Ammon's horn (tissue), 1 donor: ENCODE data around the gene PARD6G.

Source experiments
- DNase-seq: peaks from one replicate; pipeline ENCODE4 v3.0.0-alpha.2; 2016; ENCODE audit warnings: low spot score

The PARD6G gene

GRCh38 chr18:80189531-80189865, 57.8 kb downstream of the PARD6G start:
- no peak for DNase-seq

DNA sequence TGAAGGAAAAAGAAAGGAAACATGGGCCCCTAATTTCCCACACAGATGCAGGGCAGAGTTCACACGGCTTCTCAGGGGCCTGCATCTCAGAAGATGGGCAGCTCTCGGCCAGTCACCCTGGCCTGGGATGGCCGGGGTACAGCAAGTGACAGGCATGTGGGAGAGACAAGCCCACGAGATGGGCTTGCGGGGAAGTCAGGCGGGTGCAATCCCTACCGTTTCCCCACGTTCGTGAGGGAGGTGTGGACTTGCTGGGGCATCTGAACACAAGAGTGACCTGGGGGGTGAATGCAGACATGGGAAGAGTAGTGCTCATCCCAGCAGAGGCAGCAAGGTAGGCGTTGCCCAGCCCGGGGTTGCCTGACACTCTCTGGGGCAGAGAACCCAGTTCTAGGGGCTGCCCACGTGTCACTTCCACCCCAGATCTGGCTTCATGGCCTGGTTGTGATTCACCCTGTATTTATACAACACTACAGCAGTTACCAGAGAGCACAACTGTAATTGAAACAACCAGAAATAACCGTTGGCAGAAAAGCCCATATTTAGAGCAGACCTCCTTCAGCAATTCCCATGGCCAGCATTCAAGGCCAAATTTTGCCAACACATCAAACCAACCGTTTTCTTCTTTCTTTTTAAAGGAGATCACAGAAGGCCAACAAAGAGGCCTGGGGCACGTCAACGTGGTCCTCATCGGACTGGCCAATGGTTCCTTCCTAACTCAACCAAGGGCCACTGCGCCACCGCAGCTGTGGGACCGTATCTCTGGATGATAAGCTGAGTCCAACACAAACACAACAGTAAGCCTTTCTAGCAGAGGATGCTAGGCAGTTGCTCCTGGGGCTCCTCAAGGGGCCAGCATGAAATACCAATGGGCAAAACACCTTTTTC, 58.4 kb downstream of the PARD6G start:
- DNase-seq, result no peak

GRCh38 chr18:80187956-80188642, 59.2 kb downstream of the PARD6G start:
- DNase-seq, result no peak

GRCh38 chr18:80185545-80185944, 61.8 kb downstream of the PARD6G start:
- DNase-seq, result no peak

DNA sequence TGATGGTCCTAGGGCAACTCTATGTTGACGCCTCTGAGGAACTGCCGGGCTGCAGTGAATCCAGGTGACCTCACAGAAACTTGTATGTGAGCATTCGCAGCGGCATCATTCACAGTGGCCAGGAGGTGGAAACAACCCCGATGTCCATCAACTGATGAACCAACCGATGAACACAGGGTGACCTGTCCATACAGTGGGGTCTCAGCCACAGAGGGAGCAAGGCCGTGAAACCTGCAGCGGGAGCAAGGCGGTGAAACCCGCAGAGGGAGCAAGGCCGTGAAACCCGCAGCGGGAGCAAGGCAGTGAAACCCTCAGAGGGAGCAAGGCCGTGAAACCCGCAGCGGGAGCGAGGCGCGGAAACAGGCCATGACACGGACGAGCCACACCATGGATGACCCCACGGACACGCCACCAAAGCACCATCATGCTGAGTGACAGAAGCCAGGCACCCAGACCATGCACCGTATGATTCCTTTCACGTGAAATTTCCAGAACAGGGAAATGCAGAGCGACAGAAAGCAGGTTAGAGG, 63.0 kb downstream of the PARD6G start:
- no peak for DNase-seq

DNA sequence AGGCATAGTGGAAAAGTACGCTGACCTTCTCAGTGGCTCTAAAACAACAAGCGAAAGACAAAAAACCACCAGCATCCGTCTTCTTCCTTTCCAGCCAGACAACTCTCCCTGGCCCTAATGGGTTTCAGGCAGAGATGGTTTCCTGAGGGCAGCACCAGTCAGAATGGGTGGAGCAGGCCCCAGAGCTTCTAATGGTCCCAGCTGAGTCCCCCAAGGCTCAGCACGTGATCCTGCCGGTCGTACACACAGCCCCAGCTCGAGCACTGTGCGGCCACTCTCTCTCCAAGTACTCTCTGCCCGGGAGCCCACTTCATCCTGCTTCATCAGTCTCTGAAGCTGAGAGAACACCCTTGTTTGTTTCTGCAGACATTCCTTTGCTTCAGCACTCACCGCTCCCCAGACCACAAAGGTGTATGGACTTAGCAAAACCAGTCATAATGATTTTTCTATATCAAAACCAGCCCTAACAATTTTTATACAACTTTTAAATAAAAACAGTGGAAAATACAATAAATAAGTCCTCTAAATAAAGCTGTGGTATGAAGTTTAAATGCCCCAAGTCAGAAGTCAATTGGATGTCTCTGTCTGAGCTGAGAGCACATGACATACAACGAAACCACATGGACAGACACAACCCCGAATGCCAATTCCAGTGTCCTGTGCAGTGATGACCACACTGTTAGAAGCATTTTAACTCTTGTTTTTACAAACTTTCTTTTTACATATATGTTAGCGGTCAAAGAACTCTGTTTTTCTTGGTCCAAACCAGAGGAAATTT, 63.9 kb downstream of the PARD6G start:
- DNase-seq, result no peak

GRCh38 chr18:80182855-80183254, 64.5 kb downstream of the PARD6G start:
- no peak for DNase-seq

GRCh38 chr18:80181642-80182461, 65.5 kb downstream of the PARD6G start:
- DNase-seq, result no peak

DNA sequence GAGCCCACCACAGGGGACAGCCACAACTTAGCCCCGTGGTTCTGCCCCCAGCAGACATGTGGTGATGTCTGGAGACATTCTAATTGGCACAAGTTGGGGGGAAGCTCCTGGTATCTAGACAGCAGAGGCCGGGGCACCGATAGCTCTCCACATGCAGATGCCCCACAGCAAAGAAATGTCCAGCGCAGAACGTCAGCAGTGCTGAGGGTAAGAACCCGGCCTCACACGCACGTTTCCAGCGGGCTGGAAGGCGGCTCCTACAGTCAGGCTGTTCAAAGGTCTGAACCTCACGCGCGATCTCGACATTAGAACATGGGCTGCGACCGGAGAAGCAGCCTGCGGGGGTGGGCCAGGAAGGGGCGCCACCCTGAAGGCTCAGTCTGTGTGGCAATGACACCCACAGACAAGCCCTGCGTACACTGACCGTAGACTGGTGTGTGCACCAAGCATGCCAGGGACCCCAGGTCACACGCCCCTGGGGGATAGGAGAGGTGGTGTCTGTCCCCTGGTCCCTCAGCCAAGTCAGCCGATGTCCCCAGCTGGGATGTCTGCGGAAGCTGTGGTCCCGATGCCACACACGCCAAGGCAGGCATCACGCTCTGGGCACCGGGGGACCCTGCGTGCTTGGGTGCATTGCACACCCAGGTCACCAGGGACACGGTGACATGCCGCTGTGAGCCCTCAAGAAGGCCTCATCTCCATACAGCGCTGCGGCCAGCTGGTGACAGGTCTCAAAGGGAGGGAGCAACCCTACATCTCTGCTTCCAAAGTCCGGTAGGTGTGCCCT, 66.3 kb downstream of the PARD6G start:
- DNase-seq, result no peak

DNA sequence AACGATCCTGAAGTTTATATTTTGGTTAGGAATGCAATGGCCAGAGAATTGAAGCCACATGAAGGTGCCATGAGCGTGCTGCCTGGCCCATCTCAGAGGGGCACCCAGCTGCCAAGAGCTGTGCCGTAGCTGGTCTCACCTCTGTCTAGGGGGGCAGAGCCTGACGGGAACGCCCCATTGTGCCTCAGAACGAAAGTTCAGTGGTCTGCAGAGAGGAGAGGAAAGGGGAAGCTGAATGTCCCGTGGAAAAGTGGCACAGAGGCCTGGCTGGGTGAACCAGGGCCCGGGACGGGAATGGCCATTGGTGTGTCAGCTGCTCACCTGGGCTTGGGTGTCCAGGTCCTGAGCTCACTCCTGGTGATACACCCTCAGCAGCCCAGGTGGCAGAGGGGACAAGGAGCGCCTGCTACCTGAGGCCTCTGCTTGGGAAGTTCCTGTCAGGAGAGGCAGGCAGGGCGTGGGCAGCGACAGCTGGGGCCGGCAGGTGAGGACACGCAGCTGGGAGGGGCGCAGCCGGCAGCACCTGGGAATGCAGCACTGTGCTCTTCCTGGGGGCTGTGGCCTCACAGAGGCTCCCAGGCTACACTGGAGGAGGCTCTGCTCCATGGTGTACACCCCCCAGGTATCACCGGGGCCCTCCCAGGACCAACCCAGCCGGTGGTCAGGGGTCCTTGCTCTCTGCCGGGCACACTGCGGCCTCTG, 67.3 kb downstream of the PARD6G start:
- no peak for DNase-seq

DNA sequence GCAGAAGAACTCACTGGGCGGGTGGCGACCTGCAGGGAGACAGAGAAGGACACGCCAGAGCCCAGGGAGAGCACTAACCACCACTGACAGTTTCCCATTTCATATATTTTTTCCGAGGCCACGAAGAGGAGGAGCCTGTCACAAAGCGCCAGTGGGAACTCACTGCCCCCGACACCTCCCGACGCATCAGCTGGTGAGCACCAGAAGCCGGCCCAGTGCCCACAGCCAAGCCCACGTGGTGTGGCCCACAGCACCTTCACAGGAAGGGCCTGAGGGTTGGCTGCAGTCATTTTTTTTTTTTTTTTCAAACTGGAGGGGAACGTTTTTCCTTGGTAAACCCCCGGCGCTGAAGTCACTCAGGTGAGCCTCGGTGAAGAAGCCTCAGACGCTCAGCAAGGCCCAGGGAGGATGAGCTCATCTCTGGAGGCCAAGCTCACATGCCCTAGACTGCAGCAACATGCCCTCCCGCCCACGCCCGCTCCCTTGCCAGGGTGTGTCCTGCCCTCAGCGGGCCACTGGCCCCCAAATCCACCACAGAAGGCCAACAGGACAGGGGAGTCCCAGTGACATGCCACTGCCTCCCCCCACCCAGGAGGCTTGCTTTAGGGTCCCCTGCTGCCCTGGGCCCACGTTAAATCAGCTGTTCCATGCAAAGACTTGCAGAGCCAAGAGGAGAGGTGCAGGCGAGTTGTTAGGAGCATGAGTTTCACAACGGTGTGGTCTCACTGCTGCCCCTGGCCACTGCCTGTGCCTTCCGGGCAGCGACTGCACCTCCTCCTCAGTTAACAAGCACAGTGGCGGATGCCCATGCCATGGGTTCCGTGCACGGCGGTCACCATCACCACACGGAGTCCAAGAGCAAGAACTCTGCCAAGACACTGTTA, 68.1 kb downstream of the PARD6G start:
- no peak for DNase-seq

DNA sequence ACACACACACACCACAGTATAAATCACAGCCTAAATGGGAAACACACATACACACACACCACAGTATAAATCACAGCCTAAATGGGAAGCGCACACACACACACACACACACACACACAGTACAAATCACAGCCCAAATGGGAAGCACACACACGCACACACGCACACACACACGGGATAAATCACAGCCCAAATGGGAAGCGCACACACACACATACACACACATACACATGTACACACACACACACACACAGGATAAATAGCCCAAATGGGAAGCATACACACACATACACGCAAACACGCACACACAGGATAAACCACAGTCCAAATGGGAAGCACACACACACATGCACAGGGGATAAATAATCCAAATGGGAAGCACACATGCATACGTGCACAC, 70.2 kb downstream of the PARD6G start:
- DNase-seq, result no peak

- no peak for DNase-seq
Observed at GRCh38 chr18:80176334-80177073, 70.8 kb downstream of the PARD6G start.

GRCh38 chr18:80175451-80176204, 71.7 kb downstream of the PARD6G start:
- no peak for DNase-seq

GRCh38 chr18:80173060-80173459, 74.3 kb downstream of the PARD6G start:
- DNase-seq, result no peak

- DNase-seq, result no peak
Observed at GRCh38 chr18:80172056-80172455, 75.3 kb downstream of the PARD6G start.

DNA sequence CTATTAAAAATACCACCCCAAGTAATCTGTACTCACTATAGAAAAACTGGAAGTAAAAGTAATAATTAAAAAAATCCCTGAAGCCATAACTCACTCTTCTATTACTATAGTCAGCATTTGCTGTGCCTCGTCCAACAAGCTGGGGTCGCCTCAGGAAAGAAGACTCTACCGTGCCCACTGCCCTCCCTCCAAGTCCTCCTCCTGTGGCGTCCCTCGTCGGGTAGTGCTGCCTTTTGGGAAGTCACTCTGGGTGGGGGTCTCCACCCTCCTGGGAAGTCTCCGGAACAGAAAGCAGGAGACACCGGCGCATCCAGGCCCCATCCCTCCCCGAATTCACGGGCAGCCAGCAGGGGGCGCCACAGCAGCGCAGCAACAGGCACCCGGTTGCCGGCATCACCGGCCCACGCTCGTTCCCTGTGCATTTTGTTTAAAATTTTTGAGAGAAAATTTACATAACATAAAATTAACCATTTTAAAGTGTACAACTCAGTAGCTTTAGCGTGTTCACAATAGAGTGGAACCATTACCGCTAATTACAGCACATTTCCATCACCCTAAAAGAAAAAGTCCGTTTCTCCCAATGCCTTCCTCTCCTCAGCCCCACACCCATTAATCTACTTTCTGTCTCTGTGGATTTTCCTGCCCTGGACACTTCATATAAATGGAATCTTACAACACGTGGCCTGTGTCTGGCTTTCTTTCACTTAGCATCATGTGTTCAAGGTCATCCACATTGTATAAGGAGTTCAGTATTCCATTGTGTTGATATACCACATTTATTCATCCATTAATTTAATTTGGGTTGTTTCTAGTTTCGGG, 76.1 kb downstream of the PARD6G start:
- peak; percentile 55 for DNase-seq
